ENCODE measurements around the gene RAD9A.

Gene RAD9A

GRCh38 chr11:67429722-67430121, 37.9 kb downstream of the RAD9A start:
- DNase-seq = no peak

GRCh38 chr11:67431346-67432249, 39.8 kb downstream of the RAD9A start:
- DNase-seq = no peak

DNA sequence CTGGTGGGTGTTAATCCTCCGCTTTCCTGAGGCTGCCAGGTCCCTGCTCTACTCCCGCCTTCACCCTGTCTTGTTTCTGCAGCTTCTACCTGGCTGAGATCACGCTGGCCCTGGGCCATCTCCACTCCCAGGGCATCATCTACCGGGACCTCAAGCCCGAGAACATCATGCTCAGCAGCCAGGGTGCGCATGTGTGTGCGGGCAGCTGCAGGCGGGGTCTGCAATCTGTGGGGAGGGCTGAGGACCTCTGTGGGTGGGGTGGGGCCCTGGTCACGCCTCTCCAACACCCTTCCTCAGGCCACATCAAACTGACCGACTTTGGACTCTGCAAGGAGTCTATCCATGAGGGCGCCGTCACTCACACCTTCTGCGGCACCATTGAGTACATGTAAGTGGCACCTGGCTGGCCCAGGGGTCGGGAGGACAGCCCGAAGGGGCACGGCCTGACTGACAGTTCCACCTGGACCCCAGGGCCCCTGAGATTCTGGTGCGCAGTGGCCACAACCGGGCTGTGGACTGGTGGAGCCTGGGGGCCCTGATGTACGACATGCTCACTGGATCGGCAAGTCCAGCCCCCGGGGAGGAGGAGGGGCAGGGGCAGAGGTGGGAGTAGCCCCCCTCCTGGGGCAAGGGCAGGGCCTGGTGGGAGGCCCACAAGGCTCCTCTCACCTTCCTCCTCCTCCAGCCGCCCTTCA, 41.0 kb downstream of the RAD9A start:
- no peak for DNase-seq

- DNase-seq = no peak
Observed at GRCh38 chr11:67433536-67434394, 42.0 kb downstream of the RAD9A start.

- no peak for DNase-seq
Observed at GRCh38 chr11:67434395-67434881, 42.7 kb downstream of the RAD9A start.

GRCh38 chr11:67435031-67435726, 43.4 kb downstream of the RAD9A start:
- no peak for DNase-seq

DNA sequence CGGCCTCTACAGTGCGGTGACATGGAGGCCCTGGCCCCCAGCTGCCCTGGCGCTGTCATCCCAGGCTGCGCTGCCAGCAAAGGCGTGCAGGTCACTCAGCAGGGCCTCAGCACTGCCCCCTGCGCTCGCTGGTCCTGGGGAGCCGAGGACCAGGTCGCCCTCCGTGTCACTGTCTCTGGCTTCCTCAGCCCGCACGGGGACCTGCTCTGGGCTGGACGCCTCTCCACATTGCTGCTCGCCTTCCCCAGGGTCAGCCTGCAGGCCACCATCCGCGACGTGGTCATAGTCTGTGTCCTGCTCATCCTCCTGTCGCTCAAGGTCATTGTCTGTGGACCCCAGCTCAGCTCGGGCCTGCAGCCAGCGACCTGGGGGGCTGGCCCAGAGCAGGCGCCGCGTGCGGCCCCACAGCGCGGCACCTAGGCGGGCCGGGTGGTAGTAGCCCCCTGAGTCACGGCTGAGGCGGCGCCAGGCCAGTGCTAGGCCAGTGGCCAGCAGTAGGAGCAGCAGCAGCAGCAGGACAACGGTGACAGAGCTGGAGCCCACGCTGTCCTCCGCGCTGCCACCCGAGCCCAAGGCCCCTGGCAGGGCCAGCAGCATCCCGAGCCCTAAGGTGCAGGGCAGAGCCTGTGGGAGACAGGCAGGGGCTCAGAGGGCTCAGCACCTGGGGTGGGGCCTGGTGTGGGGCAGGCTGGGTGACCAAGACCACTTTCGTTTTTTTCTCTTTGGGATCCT, 44.1 kb downstream of the RAD9A start:
- DNase-seq = no peak

DNA sequence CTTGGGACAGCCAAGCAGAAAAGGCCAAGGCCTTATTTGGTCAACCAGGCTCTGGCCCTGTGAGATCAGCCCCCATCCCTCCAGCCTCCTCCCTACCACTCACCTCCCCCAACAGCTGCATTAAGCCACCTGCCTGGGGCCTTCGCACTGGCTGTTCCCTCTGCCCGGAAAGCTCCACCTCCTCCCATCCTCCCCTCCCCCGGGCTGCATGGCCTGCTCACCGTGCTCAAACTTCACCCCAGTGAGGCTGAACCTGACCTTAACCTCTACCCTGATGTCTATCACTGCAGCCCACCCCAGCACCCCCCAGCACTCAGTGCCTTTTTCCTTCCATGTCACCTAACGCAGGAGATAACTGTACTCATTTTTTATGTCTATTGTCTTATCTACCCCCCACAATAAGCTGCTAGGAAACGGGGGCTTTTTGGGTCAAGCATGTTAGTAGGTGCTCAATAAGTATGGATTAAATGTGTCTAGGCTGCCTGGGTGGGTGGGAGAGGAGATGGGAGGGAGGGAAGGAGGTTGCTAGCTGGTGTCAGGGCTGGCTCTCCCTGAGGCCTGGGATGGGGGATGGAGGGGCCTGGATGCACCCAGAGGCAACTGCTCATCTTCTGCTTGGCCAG, 44.8 kb downstream of the RAD9A start:
- no peak for DNase-seq

- no peak for DNase-seq
Observed at GRCh38 chr11:67437082-67437808, 45.5 kb downstream of the RAD9A start, which contains the start of gene PTPRCAP. TSS of gene PTPRCAP (minus strand) at chr11:67437682. CDS start at chr11:67437619, 63 bp downstream.

- no peak for DNase-seq
Observed at GRCh38 chr11:67437809-67438157, 46.0 kb downstream of the RAD9A start.

GRCh38 chr11:67438158-67438902, 46.5 kb downstream of the RAD9A start:
- DNase-seq = no peak

DNA sequence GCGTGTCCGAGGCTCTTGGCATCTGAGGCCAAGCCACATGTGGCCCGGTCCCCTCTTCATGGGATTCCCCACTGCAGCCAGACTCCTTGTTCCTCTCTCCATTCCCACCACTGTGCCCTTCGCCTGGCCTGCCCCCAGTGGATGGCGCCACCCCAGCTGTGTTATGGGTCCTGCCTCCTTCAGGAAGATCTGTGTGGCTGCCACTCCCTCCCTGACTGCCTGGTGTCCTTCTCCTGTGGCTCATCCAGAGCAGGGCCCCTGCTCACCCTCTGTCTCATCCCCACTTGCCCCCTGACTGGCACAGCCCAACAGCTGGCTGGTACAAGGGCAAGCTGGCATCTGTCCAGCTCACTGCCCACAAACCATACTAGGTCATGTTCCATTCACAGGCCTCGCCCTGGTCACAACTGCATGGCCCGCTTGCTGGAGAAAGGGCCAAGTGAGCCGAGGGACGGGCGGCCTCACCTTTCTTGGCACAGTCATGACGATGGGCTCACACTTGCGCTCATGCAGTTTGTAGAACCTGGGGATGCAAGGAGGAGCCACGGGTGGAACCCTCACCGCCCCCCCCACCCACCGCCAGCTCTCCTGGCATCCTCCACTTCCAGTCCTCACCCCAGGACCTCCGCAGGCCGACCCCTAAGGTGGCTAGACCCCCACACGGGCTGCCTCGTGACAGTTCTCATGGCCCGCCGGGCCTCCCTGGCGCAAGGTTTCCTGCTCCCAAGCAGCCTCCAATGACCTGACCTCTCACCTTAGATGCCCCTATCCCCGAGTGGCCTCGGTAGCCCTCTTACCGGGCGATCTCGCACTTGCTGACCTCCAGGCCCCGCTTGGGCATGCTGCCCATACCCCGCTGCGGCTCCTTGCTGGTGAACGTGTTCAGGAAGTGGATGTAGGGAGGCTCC, 47.8 kb downstream of the RAD9A start:
- no peak for DNase-seq

DNA sequence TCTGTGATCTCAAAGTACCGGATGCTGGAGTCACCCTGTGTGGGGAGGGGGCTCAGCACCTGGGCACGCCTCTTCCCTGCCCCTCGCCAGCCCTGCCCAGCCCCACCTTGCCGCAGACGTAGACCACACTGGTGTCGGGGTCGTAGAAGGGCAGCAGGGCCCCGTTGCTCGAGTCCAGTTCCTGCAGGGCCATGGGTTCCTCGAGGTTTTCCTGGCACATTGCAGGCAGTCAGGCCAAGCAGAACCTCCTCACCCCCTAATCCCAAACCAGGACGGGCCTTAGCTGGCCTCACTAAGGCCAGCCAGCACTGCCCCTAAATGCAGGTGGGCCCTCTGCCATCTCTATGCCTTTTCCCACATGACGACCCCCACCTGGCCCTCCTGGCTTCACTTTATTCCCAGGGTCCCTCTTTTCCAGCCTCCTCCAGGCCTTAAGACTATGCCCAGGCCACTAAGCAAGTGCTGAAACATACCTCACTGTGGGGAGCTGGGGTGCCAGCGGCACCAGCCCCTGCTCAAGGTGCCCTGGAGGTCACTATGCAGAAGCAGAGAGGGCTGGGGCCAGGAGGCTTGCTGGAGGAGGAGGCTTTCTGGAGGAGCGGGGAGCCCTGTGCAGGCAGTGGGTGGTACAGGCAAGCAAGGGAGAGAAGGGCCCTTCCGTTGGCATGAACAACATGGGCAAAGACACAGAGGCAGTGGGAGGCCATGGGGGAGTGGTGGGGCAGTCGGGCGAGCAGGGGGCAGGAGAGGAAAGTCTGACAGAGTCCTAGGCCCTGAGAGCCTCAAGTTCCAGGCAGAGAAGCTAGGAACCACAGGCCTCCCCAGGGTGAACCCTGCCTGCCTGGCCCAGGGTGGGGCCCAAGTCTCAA, 48.7 kb downstream of the RAD9A start:
- DNase-seq = no peak

GRCh38 chr11:67441098-67441563, 49.3 kb downstream of the RAD9A start:
- no peak for DNase-seq

GRCh38 chr11:67441731-67442351, 50.1 kb downstream of the RAD9A start:
- no peak for DNase-seq

DNA sequence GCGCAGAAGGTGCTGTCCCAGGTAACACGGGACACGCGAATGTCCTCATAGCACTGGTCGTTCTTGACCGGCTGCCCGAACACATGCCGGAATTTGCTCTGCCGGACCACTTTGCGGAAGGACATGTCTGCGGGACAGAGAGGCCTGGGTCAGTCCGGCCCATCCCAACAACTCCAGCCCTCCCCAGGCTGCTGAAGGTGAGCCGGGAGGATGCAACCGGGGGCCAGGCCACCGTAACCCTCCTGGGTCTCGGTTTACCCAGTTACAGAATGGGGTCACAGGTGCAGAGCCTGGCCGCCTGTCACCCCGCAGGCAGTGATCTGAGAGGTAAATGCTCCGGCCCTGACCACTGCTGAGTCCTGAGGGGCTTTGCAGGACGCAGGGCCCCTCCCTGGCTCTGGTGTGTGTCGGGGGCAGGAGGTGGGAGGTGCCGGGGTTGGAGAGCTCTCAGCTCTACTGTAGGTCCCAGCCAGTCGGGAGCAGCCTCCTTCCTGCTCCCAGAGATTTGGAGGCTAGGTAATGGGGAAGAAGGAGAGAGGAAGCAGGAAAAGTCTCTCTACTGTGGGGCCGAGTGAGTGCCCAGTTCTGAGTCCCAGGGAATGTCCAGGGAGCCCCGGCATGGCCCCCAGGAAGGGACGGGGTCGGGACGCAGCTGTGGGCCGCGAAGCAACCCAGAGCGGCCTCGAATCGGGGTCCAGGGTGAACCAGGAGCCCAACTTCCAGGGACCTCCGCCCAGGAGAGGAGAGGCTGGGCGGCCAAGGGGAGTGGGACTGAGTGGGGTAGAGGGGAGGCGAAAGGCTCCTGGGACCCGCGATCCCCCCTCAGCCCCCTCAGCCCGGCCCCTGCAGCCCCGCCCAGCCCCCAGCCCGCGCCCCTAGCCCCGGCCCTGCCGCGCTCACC, 51.0 kb downstream of the RAD9A start:
- no peak for DNase-seq

Measured in NCI-H2029 treated with DMSO at 0.1 percent for 48 hours (cell line).